HG03196 (cell line): ENCODE measurements around the gene C14orf132.
A peak's percentile ranks its signal among the peaks of the same experiment; 100 is the strongest.

Experiments
- ATAC-seq: cut with Tn5 transposase; IDR thresholded peaks from one replicate; pipeline ENCODE4 v1.9.1; 2021; ENCODE audit not compliant: unreplicated experiment

Gene C14orf132

DNA sequence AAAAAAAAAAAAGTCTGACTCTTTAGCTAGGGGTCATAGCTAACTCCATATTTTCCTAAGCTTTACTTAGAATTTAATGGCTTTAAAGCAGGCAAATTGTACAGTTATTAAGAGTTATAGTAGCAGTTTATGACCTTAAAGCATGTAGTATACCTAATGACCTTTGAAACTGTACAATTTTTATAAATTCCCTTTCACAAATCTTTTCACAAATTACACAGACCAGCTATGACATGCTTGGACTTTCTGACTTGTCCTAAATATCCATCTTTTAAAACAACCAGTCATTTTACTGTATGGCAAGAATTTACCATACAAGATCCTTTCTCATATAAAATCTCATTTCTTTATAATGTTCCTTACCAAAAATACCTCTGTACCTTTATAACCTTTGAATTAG lies 74.8 kb downstream of the C14orf132 start:
- ATAC-seq: no peak

DNA sequence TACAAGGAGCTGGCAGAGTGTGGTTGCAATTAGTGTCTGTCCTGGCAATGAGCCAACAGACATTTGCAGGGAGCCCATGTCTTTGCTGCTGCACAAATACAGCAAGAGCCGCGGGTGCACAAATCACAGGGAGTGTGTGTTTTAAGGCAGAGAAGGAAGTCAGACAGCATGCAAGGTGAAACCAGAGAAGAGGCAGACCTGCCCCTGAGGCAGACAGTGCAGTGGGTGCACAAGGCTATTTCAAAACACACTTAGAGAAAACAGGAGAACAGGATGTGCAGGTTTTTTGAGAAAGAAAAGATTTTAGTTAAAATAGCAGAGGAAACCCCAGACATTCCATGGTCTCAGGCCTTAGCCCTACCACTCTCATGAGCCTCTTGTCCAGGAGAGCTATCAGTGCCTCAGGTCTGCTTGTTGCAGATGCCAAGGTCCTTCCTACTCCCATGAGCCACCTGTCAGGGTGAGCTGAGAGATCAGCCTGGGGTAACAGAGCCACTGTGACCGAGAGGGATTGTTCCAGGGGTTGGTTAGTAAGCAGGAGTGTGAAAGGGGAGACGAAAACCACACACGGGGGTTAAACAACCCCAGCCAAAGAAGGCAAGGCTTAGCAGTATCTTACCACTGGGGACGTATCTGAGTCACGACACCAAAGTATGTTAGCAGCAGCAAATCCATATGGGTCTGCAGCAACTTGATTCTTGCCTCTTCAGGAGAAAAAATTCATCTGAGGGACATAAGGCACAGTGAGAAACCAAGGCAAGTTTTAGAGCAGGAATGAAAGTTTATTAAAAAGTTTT lies 78.1 kb downstream of the C14orf132 start:
- no peak for ATAC-seq

DNA sequence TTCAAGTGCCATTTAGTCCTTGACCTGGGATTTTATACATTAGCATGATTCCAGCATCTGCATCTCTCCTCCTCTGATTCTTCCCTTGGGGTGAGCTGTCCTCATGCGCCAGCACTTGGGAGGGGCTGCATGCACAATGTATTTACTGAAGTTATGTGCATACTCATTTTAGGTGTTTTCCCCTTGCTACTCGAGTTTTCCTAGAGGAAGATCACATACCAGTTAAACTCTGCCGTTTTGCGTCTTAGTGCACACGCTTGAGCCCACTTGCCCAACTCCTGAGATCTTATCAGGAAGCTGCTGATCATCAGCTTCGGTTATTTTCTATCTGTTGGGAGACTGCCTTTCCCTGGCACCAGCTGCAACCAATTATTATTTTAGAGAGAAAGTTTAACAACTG lies 78.8 kb downstream of the C14orf132 start:
- ATAC-seq: no peak

DNA sequence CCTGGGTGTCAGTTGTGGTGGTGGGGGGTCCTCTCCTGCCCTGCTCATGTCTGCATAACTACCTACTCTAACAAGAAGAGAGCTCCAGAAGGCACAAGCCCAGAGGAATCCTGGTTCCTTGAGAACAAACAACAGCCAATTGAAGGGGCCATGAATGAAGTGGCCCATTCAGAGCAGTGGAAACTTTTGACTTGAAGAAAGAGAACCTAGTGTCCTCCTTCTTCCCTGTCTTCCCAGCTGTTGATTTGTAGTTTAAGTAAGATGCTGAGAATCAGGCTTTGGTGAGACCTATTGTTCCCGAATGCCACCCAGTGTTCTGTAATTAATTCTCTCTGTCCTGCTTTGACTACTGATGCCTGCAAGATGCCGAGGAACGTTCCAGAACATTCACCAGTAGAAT lies 79.2 kb downstream of the C14orf132 start:
- ATAC-seq: no peak

DNA sequence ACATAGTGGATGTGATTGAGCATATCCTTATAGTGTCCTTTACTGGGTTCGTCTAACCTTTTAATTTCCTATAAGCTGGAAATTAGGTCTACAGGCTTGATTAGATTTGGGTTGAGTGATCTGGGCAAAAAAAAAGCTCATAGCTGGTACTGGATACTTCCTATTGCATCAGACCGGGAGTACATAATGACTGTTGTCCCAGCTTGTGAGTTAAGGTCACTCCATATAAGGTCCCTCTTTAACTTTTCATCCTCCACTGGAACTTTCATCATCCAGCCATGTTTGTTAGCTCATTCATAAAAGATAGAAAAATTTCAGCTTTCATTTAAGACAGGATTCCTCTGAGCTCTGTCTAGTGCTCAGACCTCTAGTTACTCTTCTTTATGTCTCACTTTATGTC lies 80.8 kb downstream of the C14orf132 start:
- ATAC-seq: no peak

DNA sequence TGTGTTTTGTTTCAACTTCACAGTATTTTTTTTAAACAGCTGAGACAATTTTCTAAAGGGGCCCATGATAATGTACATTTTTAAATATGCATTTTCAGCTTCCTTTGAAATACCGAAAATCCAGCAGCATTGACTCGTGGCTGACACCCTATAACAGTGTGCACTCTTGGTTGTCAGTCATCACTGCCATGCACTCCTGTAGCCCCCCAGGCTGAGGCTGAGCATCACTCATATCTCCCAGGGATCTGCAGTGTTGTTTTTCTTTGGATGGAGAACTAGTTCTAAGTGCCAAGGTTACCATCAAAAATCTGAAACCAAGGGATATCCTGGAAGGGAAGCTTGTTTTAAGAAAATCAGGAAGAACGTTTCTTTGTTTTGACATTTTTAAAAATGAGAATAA lies 81.2 kb downstream of the C14orf132 start:
- ATAC-seq: no peak

DNA sequence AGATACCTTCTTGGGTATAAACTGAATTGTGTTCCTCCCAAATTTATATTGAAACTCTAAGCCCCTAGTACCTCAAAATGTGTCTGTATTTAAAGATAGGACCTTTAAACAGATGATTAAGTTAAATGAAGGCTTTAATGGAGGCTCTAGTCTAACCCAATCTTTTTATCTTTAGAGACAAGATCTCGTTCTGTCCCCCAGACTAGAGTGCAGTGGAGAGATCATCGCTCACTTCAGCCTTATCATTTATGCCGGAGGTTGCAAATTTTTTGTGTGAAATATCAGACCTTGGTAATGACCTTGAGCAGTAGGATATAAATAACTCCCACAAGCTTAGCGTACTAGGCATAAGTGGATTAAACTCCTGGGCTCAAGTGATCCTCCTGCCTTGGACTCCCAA lies 81.8 kb downstream of the C14orf132 start:
- ATAC-seq: no peak

DNA sequence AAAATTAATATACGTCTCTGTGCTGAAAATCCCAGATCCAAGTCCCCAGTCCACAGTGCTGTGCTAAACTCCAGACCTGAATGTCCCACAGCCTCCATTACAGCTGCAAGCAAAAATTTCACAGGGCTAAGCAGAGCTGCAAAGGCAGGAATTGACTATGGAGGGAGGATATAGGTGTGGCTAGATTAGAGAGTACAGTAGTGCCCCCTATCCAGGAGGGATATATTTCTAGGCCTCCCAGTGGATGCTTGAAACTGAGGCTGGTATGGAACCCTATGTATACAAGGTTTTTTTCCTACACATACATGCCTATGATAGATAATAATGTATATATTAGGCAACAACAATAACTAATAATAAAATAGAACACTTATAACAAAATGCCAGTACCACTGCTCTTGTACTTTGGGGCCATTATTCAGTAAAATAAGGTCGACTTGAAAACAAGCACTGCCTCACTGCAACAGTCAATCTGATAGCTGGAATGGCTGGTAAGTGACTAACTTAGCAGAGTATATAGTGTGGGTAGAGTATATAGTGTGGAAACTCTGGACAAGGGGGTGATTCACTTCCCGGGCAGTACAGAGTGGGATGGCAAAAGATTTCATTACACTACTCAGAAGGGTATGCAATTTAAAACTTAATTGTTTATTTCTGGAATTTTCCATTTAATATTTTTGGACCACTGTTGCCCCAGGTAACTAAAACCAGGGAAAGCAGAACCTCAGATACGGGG lies 82.7 kb downstream of the C14orf132 start:
- no peak for ATAC-seq

DNA sequence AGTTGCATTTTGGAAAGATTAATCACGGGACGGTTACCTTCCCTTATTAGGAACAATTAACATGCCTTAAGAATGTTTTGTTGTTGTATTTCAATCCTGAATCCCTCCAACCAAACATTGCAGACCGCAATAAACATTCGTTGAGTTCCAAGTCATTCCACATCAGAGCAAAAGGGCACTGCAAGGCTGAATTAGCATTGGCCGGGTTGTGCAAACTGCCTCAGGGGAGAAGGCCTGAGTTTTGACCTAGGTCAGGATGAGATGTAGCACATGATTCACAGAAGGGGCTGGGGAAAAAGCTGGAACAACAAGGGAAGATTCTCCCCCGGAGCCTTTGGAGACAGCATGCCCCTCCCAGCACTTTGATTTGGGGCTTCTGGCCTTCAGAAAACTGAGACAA lies 83.3 kb downstream of the C14orf132 start:
- no peak for ATAC-seq

DNA sequence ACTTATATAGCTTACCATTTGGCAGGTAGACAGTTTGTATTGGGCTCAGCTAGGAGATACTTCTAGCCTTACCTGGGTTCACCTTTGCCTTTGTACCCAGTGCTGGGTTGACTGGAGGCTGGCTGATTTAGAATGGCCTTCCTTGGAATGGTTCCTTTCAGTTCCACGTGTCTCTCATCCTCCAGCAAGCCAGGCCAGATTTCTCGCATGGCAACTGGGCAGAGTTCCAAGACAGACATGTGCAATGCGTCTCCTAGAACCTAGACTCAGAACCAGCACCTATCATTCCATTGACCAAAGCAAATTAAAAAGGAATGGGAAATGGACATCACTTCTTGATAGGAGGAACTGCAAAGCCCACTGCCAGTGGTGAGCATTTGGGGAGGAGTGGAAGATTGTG lies 86.4 kb downstream of the C14orf132 start:
- ATAC-seq: no peak

DNA sequence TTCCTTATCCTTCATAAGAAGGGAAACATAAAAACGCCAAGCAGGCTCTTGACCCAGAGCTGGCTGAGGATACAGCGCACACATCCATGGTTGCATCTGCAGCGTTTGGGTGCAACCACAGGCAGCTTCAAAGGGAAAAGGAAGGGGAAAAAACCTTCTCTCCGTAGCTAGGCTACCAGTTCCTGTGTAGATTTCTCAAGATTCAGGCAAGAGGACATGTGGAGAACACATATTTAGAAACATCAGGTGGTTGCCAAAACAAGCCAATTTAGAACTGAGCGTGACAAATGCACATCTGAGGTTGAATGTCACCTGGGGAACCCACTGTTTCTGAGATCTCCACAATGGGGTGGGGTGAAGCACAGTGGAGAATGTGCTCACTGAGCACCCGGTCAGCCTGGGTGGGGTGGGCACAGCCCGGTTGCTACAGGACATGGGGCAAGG lies 87.2 kb downstream of the C14orf132 start:
- peak; percentile 48 for ATAC-seq

DNA sequence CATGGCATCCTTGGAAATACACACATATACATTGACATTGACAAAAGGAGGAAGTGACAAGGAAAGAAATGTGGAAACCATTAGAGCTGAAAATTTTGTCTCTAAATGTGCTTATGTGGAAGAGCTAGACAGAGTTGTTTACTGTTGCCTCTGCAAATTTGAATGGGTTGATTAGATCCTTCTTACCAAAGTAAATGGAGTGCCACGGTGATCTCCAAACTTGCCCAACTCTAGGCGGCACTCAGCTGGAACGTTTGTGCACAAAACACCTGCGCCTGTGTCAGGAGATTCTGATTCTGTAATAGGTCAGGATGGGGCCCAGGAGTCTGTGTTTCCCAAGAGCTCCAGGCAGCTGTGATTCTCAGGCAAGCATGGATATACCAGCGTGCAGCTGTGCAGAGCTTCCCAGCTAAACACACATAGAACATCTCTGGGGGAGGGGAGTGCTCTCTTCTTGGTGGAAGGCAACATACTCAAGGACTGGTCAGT lies 87.7 kb downstream of the C14orf132 start:
- ATAC-seq: no peak

DNA sequence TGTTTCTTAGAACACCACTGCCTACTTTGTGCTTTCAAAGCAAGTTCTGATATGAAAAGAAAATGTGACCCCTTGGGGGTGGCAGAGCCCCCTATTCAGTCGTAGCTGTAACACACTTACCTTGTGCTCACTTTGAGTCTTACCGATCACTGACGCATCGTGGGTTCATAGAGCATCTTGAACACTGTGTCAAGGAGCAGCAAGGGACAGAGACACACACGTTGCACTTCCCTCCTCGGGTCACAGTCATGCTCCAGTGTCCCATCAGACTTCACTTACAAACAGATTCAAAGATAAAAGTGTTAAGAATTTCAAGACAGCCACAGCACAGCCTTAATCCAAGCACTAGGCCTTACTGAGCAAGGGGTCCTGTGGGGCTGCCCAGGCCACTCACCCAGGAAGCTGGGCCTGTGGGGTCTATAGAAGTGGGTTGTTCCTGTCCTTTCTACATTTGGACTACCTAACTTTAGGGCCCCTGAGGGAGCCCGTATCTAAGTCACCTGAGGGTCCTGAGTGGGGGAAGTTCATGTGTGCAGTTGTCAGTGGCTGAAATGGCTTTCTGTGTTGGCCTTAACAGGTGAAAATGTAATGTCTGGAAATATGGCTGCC lies 90.1 kb downstream of the C14orf132 start:
- no peak for ATAC-seq

DNA sequence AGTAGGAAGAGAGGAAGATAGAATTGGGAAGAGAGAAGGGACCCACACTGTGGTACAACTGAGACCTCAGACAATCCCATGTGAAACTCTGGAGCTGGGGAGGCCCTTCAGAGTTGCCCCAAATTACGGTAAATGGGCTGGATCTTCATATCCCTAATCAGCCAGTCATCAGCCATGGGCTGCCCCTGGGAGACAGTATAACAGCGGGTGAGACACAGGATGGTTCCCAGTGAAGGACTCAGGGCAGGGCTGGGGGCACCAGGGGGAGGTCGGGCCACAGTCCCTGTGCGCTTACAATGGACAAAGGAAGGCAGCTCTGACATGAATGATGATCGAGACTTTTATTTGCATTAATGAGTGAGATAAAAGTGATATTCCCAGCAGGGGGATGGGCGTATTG lies 91.2 kb downstream of the C14orf132 start:
- no peak for ATAC-seq

DNA sequence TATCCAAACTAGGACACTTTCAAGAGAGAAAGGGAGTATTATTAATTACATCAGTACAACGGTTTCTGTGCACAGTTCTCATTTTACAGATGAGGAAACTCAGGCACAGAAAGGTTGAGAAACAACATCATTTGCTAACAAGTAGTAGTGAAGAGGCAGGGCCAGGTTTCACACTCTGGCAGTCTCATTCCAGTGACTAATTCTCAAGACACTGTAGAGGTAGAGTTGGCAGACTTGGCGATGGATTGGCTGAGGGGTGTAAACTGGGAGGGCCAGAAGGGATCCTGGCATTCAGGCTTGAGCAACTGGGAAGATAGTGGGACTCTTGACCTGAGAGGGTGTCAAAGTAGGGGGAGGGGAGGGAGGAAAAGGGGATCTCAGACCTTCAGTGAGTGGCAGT lies 91.7 kb downstream of the C14orf132 start:
- no peak for ATAC-seq

DNA sequence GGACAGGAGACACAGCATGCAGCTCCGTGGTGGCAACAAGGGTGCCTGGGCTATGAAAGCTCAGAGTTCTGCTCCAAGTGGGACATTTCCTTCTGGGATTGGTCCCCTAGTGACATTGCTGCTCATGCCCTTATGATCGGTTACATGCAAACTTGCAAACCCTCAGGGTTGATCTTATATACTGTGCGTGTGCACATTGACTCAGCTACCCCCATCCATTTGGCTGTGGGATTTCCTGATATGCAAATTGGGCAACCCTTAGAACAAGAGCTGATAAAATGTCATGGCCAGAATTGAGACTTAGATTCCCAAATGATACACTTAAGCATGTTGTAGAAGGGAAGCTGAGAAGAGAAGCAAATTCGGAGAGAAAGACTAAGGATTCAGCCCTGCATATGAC lies 92.7 kb downstream of the C14orf132 start:
- ATAC-seq: no peak

DNA sequence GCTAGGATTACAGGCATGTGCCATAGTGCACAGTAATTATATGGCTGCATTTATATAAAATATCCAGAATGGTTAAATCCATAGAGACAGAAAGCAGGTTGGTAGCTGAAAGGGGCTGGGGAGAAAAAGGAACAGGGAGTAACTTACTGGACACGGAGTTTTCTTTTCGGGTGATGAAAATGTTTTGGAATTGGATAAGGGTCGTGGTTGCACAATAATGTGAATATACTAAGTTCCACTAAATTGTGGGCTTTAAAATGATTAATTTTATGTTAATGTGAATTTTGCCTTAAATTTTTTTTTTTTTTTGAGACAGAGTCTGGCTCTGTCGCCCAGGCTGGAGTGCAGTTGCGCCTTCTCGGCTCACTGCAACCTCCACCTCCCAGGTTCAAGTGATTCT lies 95.3 kb downstream of the C14orf132 start:
- no peak for ATAC-seq

DNA sequence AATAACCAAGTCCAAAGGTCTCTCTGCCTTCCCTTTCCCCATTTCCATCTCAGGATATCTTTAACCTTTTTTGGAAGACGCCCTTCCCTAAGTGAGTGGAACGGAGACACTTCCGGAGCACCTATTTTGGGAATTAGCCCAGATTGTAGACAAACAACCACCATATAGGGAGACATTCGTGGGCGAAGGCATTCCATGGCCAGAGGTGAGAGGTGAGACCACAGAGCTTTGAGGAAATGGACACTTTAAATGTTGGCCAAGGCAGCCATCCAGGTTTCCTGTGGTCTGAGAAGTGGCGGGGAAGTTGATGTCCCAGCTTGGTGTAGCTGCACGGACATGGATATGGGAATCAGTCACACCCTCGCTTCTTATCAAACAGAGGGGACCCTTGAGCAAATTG lies 96.1 kb downstream of the C14orf132 start:
- no peak for ATAC-seq

DNA sequence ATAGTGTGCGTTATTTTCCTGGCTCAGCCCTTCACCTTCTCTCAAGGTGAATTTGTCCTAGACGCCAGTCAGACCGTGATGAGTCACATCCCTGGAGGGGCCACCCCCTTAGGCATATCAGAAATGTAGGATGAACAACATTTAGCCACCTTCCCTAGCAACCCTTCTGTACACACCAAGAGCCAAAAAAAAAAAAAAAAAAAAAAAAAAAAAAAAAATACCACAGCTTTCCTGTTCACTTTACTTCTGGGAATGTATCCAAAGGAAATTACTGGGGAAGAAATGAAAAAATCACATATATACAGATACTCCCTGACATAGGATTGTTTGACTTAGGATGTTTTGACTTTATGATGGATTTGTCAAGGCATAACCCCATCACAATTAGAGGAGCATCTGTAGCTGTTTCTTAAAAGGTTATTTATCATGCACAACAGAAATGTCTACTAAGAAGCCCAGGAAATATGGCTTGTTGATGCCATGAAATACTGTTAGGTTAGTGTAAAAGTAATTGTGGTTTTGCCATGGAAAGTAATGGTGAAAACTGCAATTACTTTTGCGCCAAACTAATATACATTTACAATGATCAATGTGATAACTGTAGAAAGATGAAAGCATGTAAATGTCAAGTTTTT lies 97.3 kb downstream of the C14orf132 start:
- ATAC-seq: no peak

DNA sequence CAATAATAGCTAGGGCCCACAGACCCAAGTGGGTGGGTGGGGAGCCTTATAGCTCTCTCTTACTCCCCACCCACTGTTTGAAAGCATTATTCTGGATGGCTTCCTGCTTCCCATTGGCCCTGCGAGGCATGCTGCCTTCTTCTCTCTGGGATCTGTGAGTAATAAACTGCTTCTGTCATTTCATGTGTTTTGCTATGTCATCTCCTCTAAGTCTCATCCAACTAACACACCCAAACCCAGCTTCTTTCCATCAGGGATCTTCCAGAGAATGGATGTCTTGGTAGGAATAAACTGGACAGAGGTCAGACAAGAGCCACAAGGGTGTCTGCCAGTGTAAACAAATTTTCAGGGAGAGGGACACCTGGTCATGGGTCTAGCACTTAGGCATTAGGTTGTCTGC lies 99.1 kb downstream of the C14orf132 start:
- ATAC-seq: no peak

DNA sequence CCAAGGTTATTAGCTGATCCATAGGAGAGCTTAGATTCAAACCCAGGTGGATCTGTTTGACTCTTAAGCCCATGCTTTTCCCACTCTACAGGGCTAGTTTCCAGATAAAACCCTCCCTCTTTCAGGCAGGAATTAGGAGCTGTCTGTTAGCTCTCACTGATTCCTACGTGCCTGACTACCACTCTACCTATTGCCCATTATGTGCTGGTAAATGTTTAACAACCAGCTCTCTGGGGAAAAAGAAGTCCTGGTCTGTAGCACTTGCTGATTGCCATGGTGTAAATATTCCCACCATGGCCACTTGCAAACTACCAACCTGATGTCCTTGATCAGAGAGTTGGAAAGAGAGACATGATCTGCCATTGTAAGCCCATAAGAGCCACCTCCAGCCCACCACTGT lies 100.0 kb downstream of the C14orf132 start:
- no peak for ATAC-seq
